NCI-H1092 treated with DMSO at 0.1 percent for 48 hours (cell line): ENCODE results near the gene NAA40.
A peak's percentile ranks its signal among the peaks of the same experiment; 100 is the strongest.

Experiments
- DNase-seq: peaks from one replicate; lab custom pipeline; 2025; lab: John Stamatoyannopoulos, UW

The NAA40 gene

GRCh38 chr11:63913866-63914830 is 24.7 kb upstream of the NAA40 start:
- no peak for DNase-seq

GRCh38 chr11:63914896-63915691 is 23.7 kb upstream of the NAA40 start:
- no peak for DNase-seq

- DNase-seq, result peak; percentile 52
Observed at GRCh38 chr11:63915961-63916836, 22.6 kb upstream of the NAA40 start.

GRCh38 chr11:63916837-63917691 is 21.7 kb upstream of the NAA40 start, which contains the start of gene RCOR2:
RCOR2 (minus strand) TSS chr11:63917164; CDS start chr11:63916456, 708 bp downstream.
- peak; percentile 87 for DNase-seq

- DNase-seq, result peak; percentile 74
Observed at GRCh38 chr11:63917692-63918506, 20.9 kb upstream of the NAA40 start.

GRCh38 chr11:63918507-63919191 is 20.2 kb upstream of the NAA40 start:
- peak; percentile 33 for DNase-seq

- no peak for DNase-seq
Observed at GRCh38 chr11:63919267-63920125, 19.3 kb upstream of the NAA40 start.

GRCh38 chr11:63920126-63920938 is 18.5 kb upstream of the NAA40 start:
- DNase-seq, result no peak

GRCh38 chr11:63920939-63921417 is 17.8 kb upstream of the NAA40 start:
- DNase-seq, result no peak

- no peak for DNase-seq
Observed at GRCh38 chr11:63922673-63923192, 16.1 kb upstream of the NAA40 start.

GRCh38 chr11:63923319-63923718 is 15.5 kb upstream of the NAA40 start:
- DNase-seq, result no peak

GRCh38 chr11:63929616-63930015 is 9.2 kb upstream of the NAA40 start:
- DNase-seq, result no peak

GRCh38 chr11:63931045-63931444 is 7.8 kb upstream of the NAA40 start:
- DNase-seq, result no peak

GRCh38 chr11:63931876-63932275 is 6.9 kb upstream of the NAA40 start:
- no peak for DNase-seq

- DNase-seq, result no peak
Observed at GRCh38 chr11:63933459-63933858, 5.3 kb upstream of the NAA40 start.

- peak; percentile 70 for DNase-seq
Observed at GRCh38 chr11:63937713-63938478, 906 bp upstream of the NAA40 start.
